BJ (cell line): ENCODE measurements around the gene EFCAB10. TPM values are rescaled to one million over a fixed set of nuclear protein-coding genes. Genes with fewer than 3 reads are reported as not detected.

Experiments
- CTCF ChIA-PET: fragments of 350-600 bp; formaldehyde crosslinking; extraction: SDS; loops from one replicate; lab custom pipeline; 2021; ENCODE audit warnings: antibody characterized with exemption, inconsistent platforms; lab: Yijun Ruan, JAX
- POLR2A ChIA-PET: fragments of 300-600 bp; sonication (Branson Sonifier 250); formaldehyde crosslinking; extraction: SDS; loops from one replicate; lab custom pipeline; 2021; ENCODE audit warnings: antibody characterized with exemption; lab: Charles Lee
- DNase-seq: peaks from one replicate; pipeline ENCODE4 v3.0.0-alpha.2; 2011; ENCODE audit warnings: low read depth
- H3K27me3 ChIP-seq: 2 replicates; pipeline ENCODE4 v1.6.0; 2011; ENCODE audit warnings: low read length; ENCODE audit not compliant: control insufficient read depth, insufficient read depth
- H3K36me3 ChIP-seq: 2 replicates; pipeline ENCODE4 v1.5.1; 2011; ENCODE audit warnings: low read length; ENCODE audit not compliant: control insufficient read depth, insufficient read depth
- H3K4me3 ChIP-seq: 2 replicates; pipeline ENCODE4 v1.5.1; 2011; ENCODE audit warnings: low read depth, mild to moderate bottlenecking, control low read depth, low read length
- polyA minus RNA-seq: library from RNA; depleted of rRNA, polyadenylated mRNA; stranded (reverse); fragments of >200 nt; gene quantifications from 2 replicates; pipeline ENCODE4 v1.2.3, GENCODE V29; 2011; rRNA and poly(A)+ RNA removed
- polyA plus RNA-seq: library from polyadenylated mRNA; depleted of rRNA; stranded (reverse); fragments of >200 nt; gene quantifications from 2 replicates; pipeline ENCODE4 v1.2.3, GENCODE V29; 2011; rRNA removed
- TF ChIP-seq, protein P1 (sequence below): IDR thresholded peaks from 2 replicates; pipeline ENCODE4 v1.5.1; 2011; ENCODE audit warnings: low read depth, mild to moderate bottlenecking, control low read depth, inconsistent platforms, low read length, moderate library complexity; ENCODE audit not compliant: insufficient read depth

The EFCAB10 gene
- polyA plus RNA-seq = not detected in 2 replicates
- polyA minus RNA-seq = not detected in 2 replicates

DNA sequence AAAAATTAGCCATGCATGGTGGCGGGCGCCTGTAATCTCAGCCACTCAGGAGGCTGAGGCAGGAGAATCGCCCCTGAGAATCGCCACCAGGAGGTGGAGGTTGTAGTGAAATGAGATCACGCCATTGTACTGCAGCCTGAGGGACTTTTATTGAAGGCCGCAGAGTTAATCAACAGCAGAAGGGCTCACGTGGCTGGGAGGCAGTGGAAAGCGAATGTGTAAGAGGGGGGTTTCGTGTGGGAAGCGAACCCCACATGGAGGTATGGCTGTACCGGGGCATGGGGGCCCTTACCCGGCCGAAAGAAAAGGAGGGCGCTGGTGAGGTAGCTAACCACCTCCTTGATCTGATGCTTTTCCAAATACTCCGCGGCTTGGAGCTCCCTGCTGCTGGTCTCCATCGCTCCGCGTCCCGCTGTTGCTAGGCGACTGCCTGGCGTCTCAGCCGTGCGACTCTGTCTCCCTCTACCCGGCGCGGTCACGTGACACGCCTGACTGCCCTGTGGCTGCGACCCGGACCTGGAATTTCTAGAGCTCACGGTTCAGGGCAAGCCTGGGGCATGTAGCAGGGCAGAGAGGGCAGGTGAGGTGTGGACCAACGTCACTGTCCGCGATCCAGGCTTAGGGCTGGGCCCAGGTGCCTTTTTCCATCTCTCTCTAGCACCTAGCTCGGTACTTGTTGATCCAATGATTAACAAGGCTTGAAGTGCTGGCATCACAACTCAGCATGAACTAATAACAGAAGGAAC lies at the start of gene EFCAB10:
TSS of gene EFCAB10 (minus strand) at position 428 of the 746 bp plus-strand sequence. CDS start at position 398, 30 bp downstream.
- no peak for DNase-seq
- TF ChIP-seq, protein P1, sequence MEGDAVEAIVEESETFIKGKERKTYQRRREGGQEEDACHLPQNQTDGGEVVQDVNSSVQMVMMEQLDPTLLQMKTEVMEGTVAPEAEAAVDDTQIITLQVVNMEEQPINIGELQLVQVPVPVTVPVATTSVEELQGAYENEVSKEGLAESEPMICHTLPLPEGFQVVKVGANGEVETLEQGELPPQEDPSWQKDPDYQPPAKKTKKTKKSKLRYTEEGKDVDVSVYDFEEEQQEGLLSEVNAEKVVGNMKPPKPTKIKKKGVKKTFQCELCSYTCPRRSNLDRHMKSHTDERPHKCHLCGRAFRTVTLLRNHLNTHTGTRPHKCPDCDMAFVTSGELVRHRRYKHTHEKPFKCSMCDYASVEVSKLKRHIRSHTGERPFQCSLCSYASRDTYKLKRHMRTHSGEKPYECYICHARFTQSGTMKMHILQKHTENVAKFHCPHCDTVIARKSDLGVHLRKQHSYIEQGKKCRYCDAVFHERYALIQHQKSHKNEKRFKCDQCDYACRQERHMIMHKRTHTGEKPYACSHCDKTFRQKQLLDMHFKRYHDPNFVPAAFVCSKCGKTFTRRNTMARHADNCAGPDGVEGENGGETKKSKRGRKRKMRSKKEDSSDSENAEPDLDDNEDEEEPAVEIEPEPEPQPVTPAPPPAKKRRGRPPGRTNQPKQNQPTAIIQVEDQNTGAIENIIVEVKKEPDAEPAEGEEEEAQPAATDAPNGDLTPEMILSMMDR = peak; percentile 13; the same call in 1 of the 2 replicates
- no peaks in the 10 kb centered on the region for H3K36me3 ChIP-seq
- ChIA-PET POLR2A (no interaction called here), CTCF (interaction anchor here (0.9 to 1.0 kb wide), 3 partner anchors 8 to 18 kb away, joined by 3 read pairs; no protein-coding TSS in a partner anchor)
- no peaks in the 10 kb centered on the region for H3K27me3 ChIP-seq
- H3K4me3 ChIP-seq = peak within 1 kb of the TSS; percentile 32

DNA sequence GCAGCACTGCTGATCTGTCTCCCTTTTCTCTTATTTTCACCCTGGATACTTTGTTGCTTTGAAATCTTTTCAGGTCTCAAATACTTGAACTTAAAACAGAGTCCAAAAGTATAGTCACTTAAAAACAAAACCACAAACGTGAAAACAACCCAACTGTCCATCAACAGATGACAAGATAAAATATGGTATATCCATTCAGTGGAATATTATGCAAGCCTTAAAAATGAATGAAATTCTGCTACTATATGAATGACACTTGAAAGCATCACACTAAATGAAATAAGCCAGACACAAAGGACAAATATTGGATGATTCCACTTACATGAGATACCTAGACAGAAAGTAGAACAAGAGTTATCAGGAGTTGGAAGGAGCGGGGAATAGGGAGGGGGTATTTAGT lies 44.7 kb upstream of the EFCAB10 start:
- POLR2A ChIA-PET = no interaction called here
- Histone ChIP-seq H3K27me3 (no peaks in the 10 kb centered on the region), H3K36me3 (0 out of 2 replicates have a peak, but pooled peaks cover 3% of the 10 kb centered on the region), H3K4me3 (no peak overlapping the region)
- CTCF ChIA-PET = no interaction called here
- no peak for DNase-seq
- TF ChIP-seq, protein P1 = no peak

DNA sequence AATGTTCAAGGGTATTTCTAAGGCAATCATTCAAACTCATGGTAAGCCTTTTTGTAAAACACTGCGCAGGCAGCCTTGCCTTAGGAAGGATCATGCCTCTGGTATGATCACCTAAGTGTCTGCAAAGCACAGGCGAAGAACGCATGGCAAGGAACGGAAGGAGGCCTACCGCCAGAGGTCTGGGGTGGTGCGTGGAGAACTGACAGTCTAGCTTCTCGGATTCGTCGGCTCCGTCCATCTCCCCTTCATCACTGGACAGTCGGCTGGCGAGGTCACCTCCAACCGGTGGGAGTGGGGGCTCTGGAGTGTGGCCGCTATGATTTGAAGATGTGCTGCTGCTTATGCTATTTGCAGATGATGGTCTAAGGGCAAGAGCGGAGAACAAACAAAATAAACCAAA lies 42.6 kb upstream of the EFCAB10 start:
- DNase-seq = no peak
- Histone ChIP-seq H3K27me3 (no peaks in the 10 kb centered on the region), H3K4me3 (no peak overlapping the region), H3K36me3 (0 out of 2 replicates have a peak, but pooled peaks cover 3% of the 10 kb centered on the region)
- POLR2A ChIA-PET = no interaction called here
- CTCF ChIA-PET = no interaction called here
- TF ChIP-seq, protein P1 = no peak

GRCh38 chr7:105623378-105623777 lies 42.1 kb upstream of the EFCAB10 start:
- ChIA-PET CTCF (interaction anchor here (2.0 kb wide), 1 partner anchor 420 kb away, joined by 7 read pairs; no protein-coding TSS in a partner anchor), POLR2A (no interaction called here)
- DNase-seq = no peak
- Histone ChIP-seq H3K4me3 (no peak overlapping the region), H3K27me3 (no peaks in the 10 kb centered on the region), H3K36me3 (0 out of 2 replicates have a peak, but pooled peaks cover 3% of the 10 kb centered on the region)
- TF ChIP-seq, protein P1 = no peak

- no peak for DNase-seq
- TF ChIP-seq, protein P1 = no peak
- Histone ChIP-seq H3K4me3 (no peak overlapping the region), H3K36me3 (0 out of 2 replicates have a peak, but pooled peaks cover 3% of the 10 kb centered on the region), H3K27me3 (no peaks in the 10 kb centered on the region)
- POLR2A ChIA-PET = interaction anchor here (0.6 kb wide), 1 partner anchor 80 kb away, joined by 3 read pairs; no protein-coding TSS in a partner anchor
- CTCF ChIA-PET = interaction anchor here (0.7 to 2.0 kb wide), 3 partner anchors 11 to 421 kb away, joined by 3 to 7 read pairs (median 3); no protein-coding TSS in a partner anchor
Measured at GRCh38 chr7:105622106-105622731, 40.9 kb upstream of the EFCAB10 start.
